T-cell (primary cell): Measurements from ENCODE around the gene EXOC8. TPM values are rescaled to one million over a fixed set of nuclear protein-coding genes. Genes with fewer than 3 reads are reported as not detected.

Source experiments
- ATAC-seq, 4 experiments: fragments of 200-7000 bp in 3 of 4; fragments of 150-1000 bp in 1 of 4; cut with Tn5 transposase; replicated peaks in 1 of 4; 1 replicate in 3 of 4; 2 replicates in 1 of 4; pipeline ENCODE4 v1.10.0; 2021; ENCODE audit warnings: moderate library complexity in 3 of 4, mild to moderate bottlenecking in 2 of 4, moderate number of reproducible peaks in 1 of 4
- CTCF ChIA-PET, 2 donors: fragments of 300-600 bp; sonication (Branson Sonifier 250); formaldehyde crosslinking; loops; one replicate each; lab custom pipeline; 2022; ENCODE audit warnings: antibody characterized with exemption in 2 of 2; lab: Charles Lee
- POLR2A ChIA-PET, 2 donors: fragments of 300-600 bp; sonication (Branson Sonifier 250); formaldehyde crosslinking; loops; one replicate each; lab custom pipeline; 2022; ENCODE audit warnings: antibody characterized with exemption in 2 of 2; lab: Charles Lee
- DNase-seq, 35 experiments: peaks; one replicate each; pipeline versions ENCODE4 v3.0.0 to v3.0.0-alpha.2; 2013 to 2023
- H3K27ac ChIP-seq: one replicate; pipeline ENCODE4 v1.5.1; 2013; ENCODE audit warnings: low read length
- H3K27me3 ChIP-seq, 2 experiments: replicated peaks in 1 of 2; 1 replicate in 1 of 2; 2 replicates in 1 of 2; pipeline versions ENCODE4 v1.6.1 to v1.7.0; 2013; ENCODE audit warnings: low read length in 1 of 2, mixed read lengths in 1 of 2; ENCODE audit not compliant: control insufficient read depth in 2 of 2, insufficient read depth in 2 of 2; ENCODE audit errors: extremely low read depth in 1 of 2
- H3K36me3 ChIP-seq, 2 donors: 1 replicate in 1 of 2; 2 replicates in 1 of 2; pipeline versions ENCODE4 v1.6.1 to v1.7.0; 2013; ENCODE audit warnings: low read length in 1 of 2; ENCODE audit not compliant: control insufficient read depth in 2 of 2, insufficient read depth in 1 of 2; ENCODE audit errors: extremely low read depth in 1 of 2
- H3K4me1 ChIP-seq, 2 experiments: 1 replicate in 1 of 2; 2 replicates in 1 of 2; pipeline versions ENCODE4 v1.6.1 to v1.7.0; 2013; ENCODE audit warnings: low read length in 2 of 2, mixed read lengths in 1 of 2; ENCODE audit not compliant: insufficient read depth in 2 of 2, control insufficient read depth in 1 of 2; ENCODE audit errors: extremely low read depth in 1 of 2
- H3K4me3 ChIP-seq, 2 donors: 1 replicate in 1 of 2; 2 replicates in 1 of 2; pipeline versions ENCODE4 v1.5.1 to v1.7.0; 2013; ENCODE audit warnings: mild to moderate bottlenecking in 2 of 2, low read length in 1 of 2, moderate library complexity in 1 of 2; ENCODE audit not compliant: control insufficient read depth in 1 of 2; ENCODE audit errors: extremely low read depth in 1 of 2
- H3K9me3 ChIP-seq: 2 replicates; pipeline ENCODE4 v1.7.0; 2013
- H3K27ac Mint-ChIP-seq, 2 donors: one replicate each; pipeline ENCODE4 v1.8.0; 2020 to 2021; ENCODE audit warnings: mild to moderate bottlenecking in 2 of 2, mixed read lengths in 2 of 2
- H3K27me3 Mint-ChIP-seq, 2 donors: one replicate each; pipeline ENCODE4 v1.8.0; 2021 to 2022; ENCODE audit warnings: mixed read lengths in 2 of 2
- H3K36me3 Mint-ChIP-seq: one replicate; pipeline ENCODE4 v1.8.0; 2021; ENCODE audit warnings: mixed read lengths
- H3K4me1 Mint-ChIP-seq, 3 donors: one replicate each; pipeline ENCODE4 v1.8.0; 2020 to 2022; ENCODE audit warnings: mixed read lengths in 3 of 3, mild to moderate bottlenecking in 1 of 3
- H3K4me3 Mint-ChIP-seq, 3 donors: one replicate each; pipeline ENCODE4 v1.8.0; 2020 to 2022; ENCODE audit warnings: mild to moderate bottlenecking in 3 of 3, mixed read lengths in 3 of 3, moderate library complexity in 3 of 3
- H3K9me3 Mint-ChIP-seq, 3 donors: one replicate each; pipeline ENCODE4 v1.8.0; 2020 to 2022; ENCODE audit warnings: mixed read lengths in 3 of 3
- WGBS: methylation state at CpG from one replicate; pipeline ENCODE4 v1.1.5; 2013; ENCODE audit warnings: missing lambda C conversion rate; ENCODE audit not compliant: insufficient coverage; 5-methylcytosine and 5-hydroxymethylcytosine counted together
- total RNA-seq, 35 experiments: library from RNA in 6 of 35; stranded (reverse) in 6 of 35; fragments of 120-200 nt in 1 of 35; gene quantifications; one replicate each; pipeline versions ENCODE4 v1.2.1 to v1.2.4 and lab custom pipeline; 2013 to 2026

Gene EXOC8
- total RNA-seq, 5 donors from 2014 or later (not counting 1 experiment from before 2014, with no cell fraction given): 27.3 to 34.9 (median 30.6) TPM

DNA sequence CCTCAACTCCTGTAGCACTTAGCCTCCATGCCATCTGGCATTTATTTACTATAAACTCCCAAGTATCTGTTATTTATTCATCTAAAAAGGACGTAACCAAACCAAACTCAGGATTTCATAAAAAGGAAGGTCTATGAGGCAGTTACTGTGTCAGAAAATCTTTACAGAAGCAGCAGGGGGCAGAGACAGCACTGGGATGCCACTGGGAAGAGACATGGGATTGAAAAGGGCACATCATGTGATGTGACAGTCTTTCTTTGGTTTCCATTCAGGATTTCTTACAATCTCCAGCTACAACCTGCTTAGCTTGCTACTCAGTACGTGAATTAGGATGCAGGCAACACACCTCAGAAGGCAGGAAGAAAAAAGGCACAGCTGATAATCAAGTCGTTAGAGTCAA is 31.6 kb upstream of the EXOC8 start:
- POLR2A ChIA-PET: interaction anchor here in 1 of 2 donors (0.7 kb wide), 1 partner anchor 23 kb away, joined by 5 read pairs; no protein-coding TSS in a partner anchor
- ATAC-seq: no peak
- Mint-ChIP-seq H3K27ac (peak overlapping the region in 1 of 2 donors; percentile 54), H3K4me1 (peaks cover 0 to 2% (median 1%) of the 10 kb centered on the region in 3 donors), H3K36me3 (peaks cover 28% of the 10 kb centered on the region), H3K4me3 (no peak overlapping the region), H3K27me3 (no peaks in the 10 kb centered on the region), H3K9me3 (no peaks in the 10 kb centered on the region)
- Histone ChIP-seq H3K4me3 (no peak overlapping the region), H3K9me3 (no peaks in the 10 kb centered on the region), H3K27ac (no peak overlapping the region), H3K4me1 (no peaks in the 10 kb centered on the region), H3K36me3 (peaks cover 0 to 36% of the 10 kb centered on the region in 2 donors), H3K27me3 (no peaks in the 10 kb centered on the region)
- no peak for DNase-seq
- CTCF ChIA-PET: no interaction called here
- WGBS: 93% methylated on average over 2 of the region's 3 CpGs

DNA sequence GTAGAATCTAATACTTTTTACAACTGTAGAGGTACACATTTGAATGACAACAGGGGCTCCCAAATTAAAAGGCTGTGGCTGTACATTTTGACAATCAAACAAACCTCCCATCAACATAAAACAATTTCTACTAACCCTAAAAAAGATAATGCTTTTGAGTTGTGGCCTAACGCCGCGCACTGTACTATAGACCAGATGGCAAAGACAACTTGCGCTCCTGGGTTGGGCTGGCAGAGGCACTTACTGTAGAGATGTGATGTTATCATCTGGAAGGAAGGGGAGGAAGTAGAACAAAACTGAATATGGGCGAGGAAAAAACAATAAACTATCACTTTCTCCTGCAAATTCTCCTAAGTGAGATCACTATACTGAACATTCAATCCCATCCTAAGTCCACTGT is 26.5 kb upstream of the EXOC8 start:
- Histone ChIP-seq H3K27ac (no peak overlapping the region), H3K27me3 (no peaks in the 10 kb centered on the region), H3K4me1 (no peaks in the 10 kb centered on the region), H3K9me3 (no peaks in the 10 kb centered on the region), H3K36me3 (peaks cover 0 to 27% of the 10 kb centered on the region in 2 donors), H3K4me3 (no peak overlapping the region)
- H3K27ac Mint-ChIP-seq: peak overlapping the region in 1 of 2 donors; percentile 1
- WGBS: no CpG with 5 or more reads among the region's 5 CpGs
- no peaks in the 10 kb centered on the region for H3K27me3 Mint-ChIP-seq
- H3K4me1 Mint-ChIP-seq: peaks cover 0 to 4% (median 0%) of the 10 kb centered on the region in 3 donors
- DNase-seq (no peak), ATAC-seq (no peak)
- peaks cover 25% of the 10 kb centered on the region for H3K36me3 Mint-ChIP-seq
- H3K4me3 Mint-ChIP-seq: no peak overlapping the region
- H3K9me3 Mint-ChIP-seq: no peaks in the 10 kb centered on the region
- ChIA-PET POLR2A (no interaction called here), CTCF (interaction anchor here in 1 of 2 donors (0.8 to 1.2 kb wide), 4 partner anchors 16 to 436 kb away, joined by 3 to 4 read pairs (median 3); partner anchors contain the start of genes EXOC8 and SPRTN)

DNA sequence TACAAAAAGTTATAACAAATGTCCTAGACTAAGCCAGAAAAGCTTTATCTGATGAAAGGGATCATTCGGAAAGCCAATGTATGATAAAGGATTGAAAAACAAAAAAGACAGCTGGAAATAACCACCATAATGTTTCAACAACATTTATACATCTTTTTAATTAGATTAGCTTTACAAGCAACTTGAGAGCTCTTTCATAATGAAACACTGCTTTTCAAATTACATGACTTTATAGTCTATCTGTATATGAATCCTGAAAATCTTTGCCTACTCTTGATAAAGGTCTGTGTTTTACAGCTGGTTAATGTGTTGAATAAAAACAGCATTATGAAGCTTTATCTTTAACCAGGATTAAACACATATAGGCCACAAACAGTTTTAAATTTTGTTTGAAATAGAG is 26.0 kb upstream of the EXOC8 start:
- H3K27ac Mint-ChIP-seq: no peak overlapping the region

DNA sequence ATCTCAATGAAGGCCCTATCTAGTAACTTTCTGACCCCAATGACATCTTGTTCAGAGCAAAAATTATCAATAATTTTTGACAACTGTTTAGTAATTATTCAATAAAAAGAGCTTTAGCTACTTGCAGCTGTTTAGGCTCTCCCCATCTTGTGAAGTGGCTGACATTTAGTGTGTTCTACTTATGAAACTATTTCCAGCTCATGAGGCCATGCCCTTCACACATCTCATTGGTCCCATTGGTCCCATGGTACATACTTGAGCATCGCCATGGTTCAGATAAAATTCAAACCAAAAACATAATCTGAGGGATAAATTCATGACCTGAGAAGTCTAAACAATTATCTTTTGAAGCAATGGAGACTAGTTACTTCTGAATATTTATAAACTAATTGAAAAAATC is 24.7 kb upstream of the EXOC8 start:
- no peaks in the 10 kb centered on the region for H3K27me3 ChIP-seq
- ChIA-PET POLR2A (interaction anchor here (0.6 to 0.8 kb wide), 4 partner anchors 27 to 249 kb away, joined by 3 to 4 read pairs (median 4); no protein-coding TSS in a partner anchor), CTCF (interaction anchor here (0.7 to 2.2 kb wide), 5 partner anchors 108 to 260 kb away, joined by 3 to 8 read pairs (median 6); no protein-coding TSS in a partner anchor)
- no peak overlapping the region for H3K4me3 ChIP-seq
- Mint-ChIP-seq H3K27ac (peak overlapping the region in 1 of 2 donors; percentile 44), H3K9me3 (no peaks in the 10 kb centered on the region), H3K4me3 (no peak overlapping the region), H3K36me3 (peaks cover 19% of the 10 kb centered on the region), H3K4me1 (peaks cover 7 to 11% (median 8%) of the 10 kb centered on the region in 3 donors), H3K27me3 (no peaks in the 10 kb centered on the region)
- no peaks in the 10 kb centered on the region for H3K9me3 ChIP-seq
- H3K36me3 ChIP-seq: peaks cover 0 to 13% of the 10 kb centered on the region in 2 donors
- H3K4me1 ChIP-seq: no peaks in the 10 kb centered on the region
- DNase-seq: no peak
- WGBS: no CpG with 5 or more reads among the region's 1 CpG
- no peak overlapping the region for H3K27ac ChIP-seq
- ATAC-seq: no peak

More for the DNA sequence above, 26.0 kb upstream of the EXOC8 start:
- ChIA-PET CTCF (interaction anchor here in 1 of 2 donors (0.8 to 1.2 kb wide), 6 partner anchors 11 to 437 kb away, joined by 3 to 4 read pairs (median 3); partner anchors contain the start of genes EXOC8 and SPRTN), POLR2A (no interaction called here)
- no peak overlapping the region for H3K27ac ChIP-seq
- H3K9me3 ChIP-seq: no peaks in the 10 kb centered on the region
- no peaks in the 10 kb centered on the region for H3K27me3 ChIP-seq
- Mint-ChIP-seq H3K36me3 (peaks cover 23% of the 10 kb centered on the region), H3K4me3 (no peak overlapping the region), H3K9me3 (no peaks in the 10 kb centered on the region), H3K27me3 (no peaks in the 10 kb centered on the region), H3K4me1 (peaks cover 0 to 4% (median 0%) of the 10 kb centered on the region in 3 donors)
- peaks cover 0 to 22% of the 10 kb centered on the region in 2 donors for H3K36me3 ChIP-seq
- H3K4me1 ChIP-seq: no peaks in the 10 kb centered on the region
- ATAC-seq (no peak), DNase-seq (no peak)
- no peak overlapping the region for H3K4me3 ChIP-seq
- no CpG with 5 or more reads among the region's 1 CpG for WGBS

DNA sequence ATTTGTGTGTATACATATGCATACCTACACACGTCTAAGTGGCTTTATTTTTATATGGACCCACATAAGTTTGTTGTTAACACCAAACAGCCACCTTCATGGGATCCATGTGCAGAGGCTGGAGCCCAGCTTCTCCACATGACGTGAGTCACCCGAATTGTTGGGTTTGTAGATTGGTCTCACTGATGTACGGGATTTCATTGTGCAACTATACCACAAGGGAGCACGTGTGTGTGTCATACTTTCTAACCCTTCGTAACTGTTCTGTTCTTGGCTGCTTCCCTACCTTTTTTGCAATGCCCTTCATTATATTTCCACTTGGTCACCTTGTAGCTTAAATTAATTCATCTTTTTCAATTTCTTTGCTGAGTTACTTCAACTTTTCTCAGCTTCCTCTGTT is 21.5 kb upstream of the EXOC8 start:
- ChIA-PET POLR2A (interaction anchor here in 1 of 2 donors (0.7 kb wide), 1 partner anchor 50 kb away, joined by 3 read pairs; no protein-coding TSS in a partner anchor), CTCF (interaction anchor here (0.6 to 2.0 kb wide), 5 partner anchors 21 to 1304 kb away, joined by 3 to 6 read pairs (median 5); partner anchors contain the start of genes EXOC8 (in 1 of the 2) and SPRTN (in 1 of the 2))
- Mint-ChIP-seq H3K9me3 (no peaks in the 10 kb centered on the region), H3K4me1 (peaks cover 7 to 8% (median 8%) of the 10 kb centered on the region in 3 donors), H3K27me3 (no peaks in the 10 kb centered on the region), H3K36me3 (peaks cover 4% of the 10 kb centered on the region), H3K4me3 (no peak overlapping the region), H3K27ac (no peak overlapping the region)
- whole genome bisulfite sequencing: 94% methylated on average over 3 of the region's 6 CpGs
- Histone ChIP-seq H3K27me3 (no peaks in the 10 kb centered on the region), H3K4me1 (no peaks in the 10 kb centered on the region), H3K9me3 (no peaks in the 10 kb centered on the region), H3K27ac (no peak overlapping the region), H3K4me3 (no peak overlapping the region), H3K36me3 (peaks cover 0 to 3% of the 10 kb centered on the region in 2 donors)
- no peak for DNase-seq
- no peak for ATAC-seq

DNA sequence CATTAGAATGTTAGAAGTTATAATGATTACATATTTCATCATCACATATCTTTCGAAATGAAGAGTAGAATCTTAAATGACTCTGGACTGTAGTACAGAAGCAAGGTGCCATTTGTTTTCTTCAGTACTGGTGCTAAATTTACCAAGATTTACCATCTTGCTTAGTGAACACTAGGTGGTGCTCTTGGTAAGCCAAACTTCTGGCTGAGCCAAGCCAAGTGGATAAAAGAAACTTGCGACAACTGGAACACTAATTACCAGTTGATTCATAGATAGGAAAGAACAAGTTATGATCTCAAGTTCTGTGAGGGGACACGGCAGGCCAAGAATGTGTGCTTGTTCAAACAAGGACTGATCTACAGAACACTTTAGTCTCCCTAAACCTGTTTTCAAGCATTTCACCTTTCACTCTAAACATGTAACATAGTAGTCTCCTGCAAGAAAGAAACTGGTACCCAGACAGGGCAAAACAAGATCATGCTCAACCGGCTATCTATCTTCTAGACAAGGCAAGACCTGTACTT is 20.2 kb upstream of the EXOC8 start:
- no peak overlapping the region for H3K27ac ChIP-seq
- H3K4me3 ChIP-seq: no peak overlapping the region
- ATAC-seq (peak; percentile 77 to 88 (median 86)), DNase-seq (peak in 19 of 35 experiments; percentile 7 to 70 (median 21))
- H3K4me3 Mint-ChIP-seq: no peak overlapping the region
- CTCF ChIA-PET: interaction anchor here (0.6 to 2.0 kb wide), 11 partner anchors 9 to 248 kb away, joined by 3 to 9 read pairs (median 5); no protein-coding TSS in a partner anchor
- 17% methylated on average over 1 of the region's 4 CpGs for WGBS
- H3K27ac Mint-ChIP-seq: peak overlapping the region; percentile 27 to 73
- H3K36me3 Mint-ChIP-seq: peaks cover 7% of the 10 kb centered on the region
- no peaks in the 10 kb centered on the region for H3K27me3 Mint-ChIP-seq
- POLR2A ChIA-PET: no interaction called here
- no peaks in the 10 kb centered on the region for H3K9me3 ChIP-seq
- peaks cover 7 to 8% (median 8%) of the 10 kb centered on the region in 3 donors for H3K4me1 Mint-ChIP-seq
- H3K36me3 ChIP-seq: peaks cover 0 to 8% of the 10 kb centered on the region in 2 donors
- no peaks in the 10 kb centered on the region for H3K27me3 ChIP-seq
- H3K4me1 ChIP-seq: no peaks in the 10 kb centered on the region
- no peaks in the 10 kb centered on the region for H3K9me3 Mint-ChIP-seq
